Tibial artery (tissue), 4 donors: ENCODE results near the gene CDNF.

Experiments
- DNase-seq, 2 donors: peaks; one replicate each; pipeline ENCODE4 v3.0.0-alpha.2; 2019
- H3K27ac ChIP-seq, 2 donors: fragments of 200-600 bp; sonication (generic) in 1 of 2; 1 replicate in 1 of 2; 2 replicates in 1 of 2; pipeline ENCODE4 v1.5.1; 2018 to 2019; ENCODE audit warnings: mild to moderate bottlenecking in 1 of 2
- H3K27me3 ChIP-seq, 2 donors: fragments of 200-600 bp; sonication (generic) in 1 of 2; one replicate each; pipeline versions ENCODE4 v1.5.1 to v1.6.0; 2016 to 2019
- H3K36me3 ChIP-seq, 3 donors: fragments of 200-600 bp; sonication (generic) in 2 of 3; one replicate each; pipeline ENCODE4 v1.5.1; 2016 to 2019; ENCODE audit warnings: mild to moderate bottlenecking in 2 of 3
- H3K4me1 ChIP-seq, 4 donors: fragments of 200-600 bp; sonication (generic) in 2 of 4; 1 replicate in 3 of 4; 2 replicates in 1 of 4; pipeline ENCODE4 v1.5.1; 2016 to 2019
- H3K4me3 ChIP-seq, 2 donors: fragments of 200-600 bp; sonication (generic) in 1 of 2; 1 replicate in 1 of 2; 2 replicates in 1 of 2; pipeline ENCODE4 v1.5.1; 2018 to 2019; ENCODE audit warnings: mild to moderate bottlenecking in 2 of 2
- H3K9me3 ChIP-seq, 3 donors: fragments of 200-600 bp; sonication (generic) in 1 of 3; one replicate each; pipeline ENCODE4 v1.5.1; 2016 to 2019
- CTCF ChIP-seq, 2 experiments: fragments of 200-600 bp in 1 of 2; fragments of 450-650 bp in 1 of 2; IDR thresholded peaks; one replicate each; pipeline ENCODE4 v1.5.1; 2017 to 2019; ENCODE audit warnings: antibody characterized with exemption in 2 of 2, mild to moderate bottlenecking in 1 of 2, moderate library complexity in 1 of 2
- intact Hi-C: fragments of 100-400 bp; cut with DNase I; formaldehyde crosslinking; loops from one replicate; pipeline ENCODE4 v1.15.0; 2023; ENCODE audit warnings: low total_unique reads

Gene CDNF

GRCh38 chr10:14782691-14783363 lies 55.0 kb downstream of the CDNF start:
- Histone ChIP-seq H3K27me3 (no peaks in the 10 kb centered on the region), H3K4me3 (no peak overlapping the region), H3K27ac (no peak overlapping the region), H3K9me3 (peaks cover 0 to 5% (median 0%) of the 10 kb centered on the region in 3 donors), H3K4me1 (peaks cover 0 to 15% (median 5%) of the 10 kb centered on the region in 4 donors), H3K36me3 (no peaks in the 10 kb centered on the region)
- intact Hi-C loops = no loop called here
- DNase-seq = no peak
- TF ChIP-seq CTCF (IDR thresholded peaks at IDR 0.05) = no peak

- intact Hi-C loops = no loop called here
- no peak for DNase-seq
Observed at GRCh38 chr10:14781763-14782162, 56.1 kb downstream of the CDNF start.

GRCh38 chr10:14779001-14779651 lies 58.7 kb downstream of the CDNF start:
- peak overlapping the region in 1 of 2 donors; percentile 29 for H3K27ac ChIP-seq

More at GRCh38 chr10:14781763-14782162, 56.1 kb downstream of the CDNF start:
- Histone ChIP-seq H3K27me3 (no peaks in the 10 kb centered on the region), H3K9me3 (peaks cover 0 to 5% (median 0%) of the 10 kb centered on the region in 3 donors), H3K4me3 (no peak overlapping the region), H3K27ac (no peak overlapping the region), H3K36me3 (no peaks in the 10 kb centered on the region), H3K4me1 (peaks cover 0 to 15% (median 5%) of the 10 kb centered on the region in 4 donors)
- TF ChIP-seq CTCF (IDR thresholded peaks at IDR 0.05) = no peak

GRCh38 chr10:14776546-14776945 lies 61.3 kb downstream of the CDNF start:
- Histone ChIP-seq H3K27me3 (no peaks in the 10 kb centered on the region), H3K4me1 (peaks cover 0 to 15% (median 5%) of the 10 kb centered on the region in 4 donors), H3K4me3 (no peak overlapping the region), H3K27ac (no peak overlapping the region), H3K36me3 (no peaks in the 10 kb centered on the region), H3K9me3 (no peaks in the 10 kb centered on the region)
- no peak for TF ChIP-seq CTCF (IDR thresholded peaks at IDR 0.05)
- DNase-seq = no peak
- intact Hi-C loops = no loop called here

More at GRCh38 chr10:14779001-14779651, 58.7 kb downstream of the CDNF start:
- intact Hi-C loops = no loop called here
- Histone ChIP-seq H3K9me3 (no peaks in the 10 kb centered on the region), H3K4me1 (peaks cover 0 to 15% (median 5%) of the 10 kb centered on the region in 4 donors), H3K36me3 (no peaks in the 10 kb centered on the region), H3K4me3 (no peak overlapping the region), H3K27me3 (no peaks in the 10 kb centered on the region)
- TF ChIP-seq CTCF (IDR thresholded peaks at IDR 0.05) = no peak
- no peak for DNase-seq

GRCh38 chr10:14775656-14776055 lies 62.2 kb downstream of the CDNF start:
- H3K4me1 ChIP-seq = peaks cover 0 to 15% (median 5%) of the 10 kb centered on the region in 4 donors
- no peak overlapping the region for H3K27ac ChIP-seq
- intact Hi-C loops = no loop called here
- no peak overlapping the region for H3K4me3 ChIP-seq
- H3K36me3 ChIP-seq = no peaks in the 10 kb centered on the region
- H3K9me3 ChIP-seq = no peaks in the 10 kb centered on the region
- no peaks in the 10 kb centered on the region for H3K27me3 ChIP-seq
- DNase-seq = no peak
- no peak for TF ChIP-seq CTCF (IDR thresholded peaks at IDR 0.05)
